HepG2 (cell line): Measurements from ENCODE around the gene GHRL. TPM values are rescaled to one million over a fixed set of nuclear protein-coding genes. Genes with fewer than 3 reads are reported as not detected.

Source experiments
- ATAC-seq: fragments of 200-7000 bp; cut with Tn5 transposase; 3 replicates; pipeline ENCODE4 v1.9.1; 2020; ENCODE audit warnings: mild to moderate bottlenecking, moderate library complexity
- BruUV-seq: library from RNA; stranded (reverse); fragments of 400-500 nt; replicated peaks from 2 replicates; lab custom pipeline; 2021; lab: Mats Ljungman, UMichigan
- CTCF ChIA-PET: fragments of 300-600 bp; formaldehyde crosslinking; extraction: SDS; loops from one replicate; lab custom pipeline; 2021; ENCODE audit warnings: low total read pairs, inconsistent platforms, low intra/inter-chr PET ratio; lab: Yijun Ruan, JAX
- POLR2A ChIA-PET: fragments of 350-600 bp; sonication (Branson Sonifier 250); formaldehyde crosslinking; loops from one replicate; lab custom pipeline; 2020; ENCODE audit warnings: antibody characterized with exemption, inconsistent platforms; lab: Yijun Ruan, JAX
- DNase-seq: peaks from one replicate; pipeline ENCODE4 v3.0.0-alpha.2; 2015; ENCODE audit warnings: low spot score
- FAIRE-seq: peaks from 3 replicates; lab custom pipeline; 2011; peaks lifted over from hg19 to GRCh38; lab: Jason Lieb, UNC
- H2AFZ ChIP-seq: one replicate; pipeline ENCODE4 v1.6.1; 2011; ENCODE audit warnings: low read length, inconsistent platforms
- H3K27ac ChIP-seq: fragments of 300-600 bp; 3 replicates; pipeline ENCODE4 v1.8.0; 2011; ENCODE audit warnings: mixed run types, mild to moderate bottlenecking, mixed read lengths, low read length, inconsistent platforms; ENCODE audit not compliant: insufficient read depth; ENCODE audit errors: extremely low read length
- H3K27me3 ChIP-seq, 2 experiments: fragments of 200-600 bp in 1 of 2; 2 replicates in 1 of 2; 3 replicates in 1 of 2; pipeline versions ENCODE4 v1.6.0 to v1.8.0; 2011; ENCODE audit warnings: low read length in 2 of 2, mild to moderate bottlenecking in 2 of 2, moderate library complexity in 2 of 2, inconsistent platforms in 1 of 2; ENCODE audit not compliant: insufficient read depth in 2 of 2, control insufficient read depth in 1 of 2
- H3K36me3 ChIP-seq, 2 experiments: fragments of 200-600 bp in 1 of 2; replicated peaks in 1 of 2; 2 replicates in 1 of 2; 3 replicates in 1 of 2; pipeline versions ENCODE4 v1.5.1 to v1.8.0; 2011; ENCODE audit warnings: low read length in 2 of 2, inconsistent platforms in 1 of 2; ENCODE audit not compliant: insufficient read depth in 2 of 2, control insufficient read depth in 1 of 2
- H3K4me1 ChIP-seq: 2 replicates; pipeline ENCODE4 v1.5.1; 2012; ENCODE audit warnings: low read length, inconsistent platforms; ENCODE audit not compliant: insufficient read depth
- H3K4me2 ChIP-seq: 2 replicates; pipeline ENCODE4 v1.6.0; 2011; ENCODE audit warnings: low read depth, low read length, inconsistent platforms
- H3K4me3 ChIP-seq, 3 experiments: fragments of 200-600 bp in 1 of 3; sonication (generic), shearing (Covaris generic) in 1 of 3; replicated peaks in 1 of 3; 2 replicates each; pipeline ENCODE4 v1.5.1; 2011 to 2016; ENCODE audit warnings: low read length in 3 of 3, inconsistent platforms in 2 of 3, low read depth in 2 of 3, mild to moderate bottlenecking in 2 of 3, control low read depth in 1 of 3, mixed read lengths in 1 of 3; ENCODE audit not compliant: insufficient read depth in 1 of 3
- H3K79me2 ChIP-seq: one replicate; pipeline ENCODE4 v1.6.1; 2011; ENCODE audit warnings: low read length, inconsistent platforms; ENCODE audit not compliant: insufficient read depth
- H3K9ac ChIP-seq: 2 replicates; pipeline ENCODE4 v1.6.0; 2011; ENCODE audit warnings: mild to moderate bottlenecking, low read depth, low read length, inconsistent platforms; ENCODE audit not compliant: insufficient read depth
- H3K9me3 ChIP-seq: 2 replicates; pipeline ENCODE4 v1.5.1; 2012; ENCODE audit warnings: mild to moderate bottlenecking, low read length
- H4K20me1 ChIP-seq: 2 replicates; pipeline ENCODE4 v1.6.0; 2011; ENCODE audit warnings: inconsistent platforms, mild to moderate bottlenecking, low read length, moderate library complexity; ENCODE audit not compliant: insufficient read depth
- CC2D1A ChIP-seq: sonication (generic); formaldehyde crosslinking; IDR thresholded peaks from 2 replicates; pipeline ENCODE4 v1.8.1; 2023; ENCODE audit warnings: mild to moderate bottlenecking, missing genetic modification reagents
- GTF3A ChIP-seq: sonication (generic); formaldehyde crosslinking; conservative IDR thresholded peaks from 2 replicates; pipeline ENCODE4 v1.4.0; 2020; ENCODE audit warnings: mild to moderate bottlenecking, missing genetic modification reagents
- ISX ChIP-seq: sonication (generic); formaldehyde crosslinking; conservative IDR thresholded peaks from 2 replicates; pipeline ENCODE4 v1.5.0; 2020; ENCODE audit warnings: missing genetic modification reagents
- MED13 ChIP-seq: sonication (generic); formaldehyde crosslinking; IDR thresholded peaks from 2 replicates; pipeline ENCODE4 v1.5.0; 2020; ENCODE audit warnings: missing genetic modification reagents
- PAF1 ChIP-seq: IDR thresholded peaks from 2 replicates; pipeline ENCODE4 v1.6.1; 2016; ENCODE audit warnings: missing genetic modification reagents, missing compliant biosample characterization
- PHB2 ChIP-seq: fragments of 450-650 bp; IDR thresholded peaks from 2 replicates; pipeline ENCODE4 v1.6.1; 2018; ENCODE audit not compliant: partially characterized antibody
- PTBP1 ChIP-seq: fragments of 200-400 bp; formaldehyde crosslinking; IDR thresholded peaks from 2 replicates; pipeline ENCODE4 v1.6.1; 2018; ENCODE audit warnings: low read length, low read depth; ENCODE audit not compliant: poor library complexity, severe bottlenecking
- ZFP36 ChIP-seq: fragments of 150-350 bp; IDR thresholded peaks from 2 replicates; pipeline ENCODE4 v1.6.1; 2018; ENCODE audit warnings: borderline replicate concordance, low read length, low read depth; ENCODE audit not compliant: partially characterized antibody
- ZFP82 ChIP-seq: sonication (generic); formaldehyde crosslinking; IDR thresholded peaks from 2 replicates; pipeline ENCODE4 v1.5.1; 2020; ENCODE audit warnings: mild to moderate bottlenecking, missing genetic modification reagents, borderline replicate concordance
- ZNF282 ChIP-seq: fragments of 450-650 bp; IDR thresholded peaks from 2 replicates; pipeline ENCODE4 v1.6.1; 2018; ENCODE audit not compliant: partially characterized antibody
- ZNF292 ChIP-seq: sonication (generic); formaldehyde crosslinking; IDR thresholded peaks from 2 replicates; pipeline ENCODE4 v1.8.1; 2022; ENCODE audit warnings: mild to moderate bottlenecking, low read depth, missing genetic modification reagents, borderline replicate concordance
- ZNF383 ChIP-seq: sonication (generic); formaldehyde crosslinking; IDR thresholded peaks from 2 replicates; pipeline ENCODE4 v1.4.0; 2020; ENCODE audit warnings: missing genetic modification reagents, mild to moderate bottlenecking, borderline replicate concordance
- ZNF614 ChIP-seq: IDR thresholded peaks from 2 replicates; pipeline ENCODE4 v1.6.1; 2018; ENCODE audit warnings: missing biosample characterization, missing genetic modification reagents, inconsistent platforms, borderline replicate concordance
- ZNF674 ChIP-seq: sonication (generic); formaldehyde crosslinking; IDR thresholded peaks from 2 replicates; pipeline ENCODE4 v1.5.0; 2020; ENCODE audit warnings: low read depth, mild to moderate bottlenecking, missing genetic modification reagents
- WGBS: methylation state at CpG from one replicate; pipeline ENCODE4 v1.1.6; 2017; ENCODE audit warnings: low lambda C conversion rate; 5-methylcytosine and 5-hydroxymethylcytosine counted together
- in situ Hi-C: cut with HindIII; loops from 2 replicates; pipeline ENCODE4 v1.10.0; 2017; ENCODE audit warnings: low pct_unique_long_range_greater_than_20kb; ENCODE audit not compliant: extremely low pct_ligation_motif_present
- intact Hi-C: fragments of 100-400 bp; cut with micrococcal nuclease; formaldehyde crosslinking; loops from one replicate; pipeline ENCODE4 v1.10.0; 2022; ENCODE audit not compliant: unreplicated experiment
- polyA plus RNA-seq, 8 experiments: library from polyadenylated mRNA; depleted of rRNA in 3 of 8; stranded (reverse) in 7 of 8; unstranded in 1 of 8; fragments of >200 nt; fragmentation: Illumina TruSeq in 4 of 8; extraction: Trizol in 4 of 8; gene quantifications; 2 replicates each; pipeline versions ENCODE4 v1.2.1 to v1.2.3, GENCODE V29; 2011 to 2016; ENCODE audit warnings: low read depth in 4 of 8, missing spikeins in 1 of 8, mixed read lengths in 1 of 8; ENCODE audit not compliant: insufficient read depth in 1 of 8
- total RNA-seq, 5 experiments: library from RNA; depleted of rRNA; stranded (reverse); fragments of >200 nt; fragmentation: Illumina TruSeq; extraction: Trizol; gene quantifications; 2 replicates each; pipeline ENCODE4 v1.2.3, GENCODE V29; 2016; ENCODE audit warnings: low read depth in 1 of 5
- TF ChIP-seq, protein P1 (sequence below): sonication (generic); formaldehyde crosslinking; IDR thresholded peaks from 2 replicates; pipeline ENCODE4 v1.5.0; 2020; ENCODE audit warnings: missing genetic modification reagents
- TF ChIP-seq, protein P2 (sequence below): sonication (generic); formaldehyde crosslinking; IDR thresholded peaks from 2 replicates; pipeline ENCODE4 v1.8.0; 2022; ENCODE audit warnings: mild to moderate bottlenecking, missing genetic modification reagents; ENCODE audit not compliant: insufficient replicate concordance
- TF ChIP-seq, protein P3 (sequence below): sonication (generic); formaldehyde crosslinking; IDR thresholded peaks from 2 replicates; pipeline ENCODE4 v1.4.0; 2020; ENCODE audit warnings: missing genetic modification reagents

GHRL gene
- total and polyA plus RNA-seq, 2 of the 13 experiments (the other 11 are each of a cell fraction or from before 2014, with no cell fraction given) = 0.09 TPM; not detected in 1

DNA sequence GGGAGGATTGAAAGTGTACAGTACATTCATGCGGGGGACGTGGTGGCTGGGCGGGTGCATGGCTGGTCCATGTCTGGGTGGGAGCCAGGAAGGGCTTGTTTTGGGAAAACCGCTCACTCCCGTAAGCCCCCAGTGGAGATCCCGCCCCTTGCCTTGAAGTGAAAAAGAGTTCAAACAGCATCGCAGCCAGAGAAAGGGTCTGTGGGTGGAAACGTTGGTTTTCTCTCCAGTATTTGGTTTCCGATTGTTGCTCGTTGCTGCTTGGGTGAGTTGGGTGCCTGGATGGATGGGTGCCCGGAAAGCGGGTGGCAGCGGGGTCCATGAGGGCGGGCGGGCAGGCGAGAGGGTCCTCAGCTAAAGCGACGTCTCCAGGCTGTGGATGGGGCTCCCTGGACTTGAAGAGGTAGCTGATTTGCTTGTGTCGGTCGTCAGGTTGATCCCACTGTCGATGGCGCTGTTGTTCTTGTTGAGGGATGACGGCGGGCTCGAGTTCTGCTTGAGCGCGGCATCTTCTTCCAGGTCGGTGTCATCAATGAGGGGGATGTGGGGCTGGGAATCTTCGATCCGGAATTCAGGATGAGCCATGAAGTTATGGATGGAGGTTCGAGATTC is 35.8 kb upstream of the GHRL start:
- intact Hi-C loops (no loop called here), in situ Hi-C loops (no loop called here)
- no peaks in the 10 kb centered on the region for H3K4me1 ChIP-seq
- H3K4me3 ChIP-seq = no peak overlapping the region
- no peaks in the 10 kb centered on the region for H3K9me3 ChIP-seq
- H2AFZ ChIP-seq = no peak overlapping the region
- BruUV-seq = no TSS peak
- no peak overlapping the region for H3K9ac ChIP-seq
- TF ChIP-seq ZFP36 (no peak), ZNF292 (CRISPR knock-in tag) (no peak), MED13 (no peak), PHB2 (no peak), ZNF614 (CRISPR knock-in tag) (no peak), GTF3A (CRISPR knock-in tag) (no peak), CC2D1A (CRISPR knock-in tag) (no peak), ZNF383 (CRISPR knock-in tag) (no peak), ZNF282 (no peak), PAF1 (CRISPR knock-in tag) (no peak), PTBP1 (no peak), ZNF674 (no peak), ISX (CRISPR knock-in tag) (no peak), ZFP82 (no peak)
- TF ChIP-seq, protein P1, sequence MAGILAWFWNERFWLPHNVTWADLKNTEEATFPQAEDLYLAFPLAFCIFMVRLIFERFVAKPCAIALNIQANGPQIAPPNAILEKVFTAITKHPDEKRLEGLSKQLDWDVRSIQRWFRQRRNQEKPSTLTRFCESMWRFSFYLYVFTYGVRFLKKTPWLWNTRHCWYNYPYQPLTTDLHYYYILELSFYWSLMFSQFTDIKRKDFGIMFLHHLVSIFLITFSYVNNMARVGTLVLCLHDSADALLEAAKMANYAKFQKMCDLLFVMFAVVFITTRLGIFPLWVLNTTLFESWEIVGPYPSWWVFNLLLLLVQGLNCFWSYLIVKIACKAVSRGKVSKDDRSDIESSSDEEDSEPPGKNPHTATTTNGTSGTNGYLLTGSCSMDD (CRISPR knock-in tag) = no peak
- TF ChIP-seq, protein P2, sequence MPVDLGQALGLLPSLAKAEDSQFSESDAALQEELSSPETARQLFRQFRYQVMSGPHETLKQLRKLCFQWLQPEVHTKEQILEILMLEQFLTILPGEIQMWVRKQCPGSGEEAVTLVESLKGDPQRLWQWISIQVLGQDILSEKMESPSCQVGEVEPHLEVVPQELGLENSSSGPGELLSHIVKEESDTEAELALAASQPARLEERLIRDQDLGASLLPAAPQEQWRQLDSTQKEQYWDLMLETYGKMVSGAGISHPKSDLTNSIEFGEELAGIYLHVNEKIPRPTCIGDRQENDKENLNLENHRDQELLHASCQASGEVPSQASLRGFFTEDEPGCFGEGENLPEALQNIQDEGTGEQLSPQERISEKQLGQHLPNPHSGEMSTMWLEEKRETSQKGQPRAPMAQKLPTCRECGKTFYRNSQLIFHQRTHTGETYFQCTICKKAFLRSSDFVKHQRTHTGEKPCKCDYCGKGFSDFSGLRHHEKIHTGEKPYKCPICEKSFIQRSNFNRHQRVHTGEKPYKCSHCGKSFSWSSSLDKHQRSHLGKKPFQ (CRISPR knock-in tag) = no peak
- TF ChIP-seq, protein P3, sequence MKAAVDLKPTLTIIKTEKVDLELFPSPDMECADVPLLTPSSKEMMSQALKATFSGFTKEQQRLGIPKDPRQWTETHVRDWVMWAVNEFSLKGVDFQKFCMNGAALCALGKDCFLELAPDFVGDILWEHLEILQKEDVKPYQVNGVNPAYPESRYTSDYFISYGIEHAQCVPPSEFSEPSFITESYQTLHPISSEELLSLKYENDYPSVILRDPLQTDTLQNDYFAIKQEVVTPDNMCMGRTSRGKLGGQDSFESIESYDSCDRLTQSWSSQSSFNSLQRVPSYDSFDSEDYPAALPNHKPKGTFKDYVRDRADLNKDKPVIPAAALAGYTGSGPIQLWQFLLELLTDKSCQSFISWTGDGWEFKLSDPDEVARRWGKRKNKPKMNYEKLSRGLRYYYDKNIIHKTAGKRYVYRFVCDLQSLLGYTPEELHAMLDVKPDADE (CRISPR knock-in tag) = no peak
- H4K20me1 ChIP-seq = no peaks in the 10 kb centered on the region
- peaks cover 0 to 16% of the 10 kb centered on the region in 2 experiments; a peak in 3 of 5 replicates for H3K27me3 ChIP-seq
- DNase-seq (no peak), ATAC-seq (no peak), FAIRE-seq (no peak)
- WGBS = 75% methylated on average over 31 of the region's 31 CpGs
- H3K36me3 ChIP-seq = no peaks in the 10 kb centered on the region
- H3K4me2 ChIP-seq = no peak overlapping the region
- ChIA-PET POLR2A (no interaction called here), CTCF (no interaction called here)
- no peak overlapping the region for H3K27ac ChIP-seq
- no peaks in the 10 kb centered on the region for H3K79me2 ChIP-seq
